Endometrium (tissue), 2 donors: ENCODE measurements around the gene CTTNBP2.
"Not testable (repeated sequence)": the region's sequence is repeated elsewhere in the genome, so short reads cannot be mapped to it uniquely, and the experiment has no call there.

Source experiments
- FAIRE-seq: peaks from 2 replicates; lab custom pipeline; 2012; peaks lifted over from hg19 to GRCh38; lab: Jason Lieb, UNC
- donor health status: control.
- donor health status: control.

Gene CTTNBP2

GRCh38 chr7:117731455-117731854 lies 141.8 kb downstream of the CTTNBP2 start:
- FAIRE-seq: no peak

DNA sequence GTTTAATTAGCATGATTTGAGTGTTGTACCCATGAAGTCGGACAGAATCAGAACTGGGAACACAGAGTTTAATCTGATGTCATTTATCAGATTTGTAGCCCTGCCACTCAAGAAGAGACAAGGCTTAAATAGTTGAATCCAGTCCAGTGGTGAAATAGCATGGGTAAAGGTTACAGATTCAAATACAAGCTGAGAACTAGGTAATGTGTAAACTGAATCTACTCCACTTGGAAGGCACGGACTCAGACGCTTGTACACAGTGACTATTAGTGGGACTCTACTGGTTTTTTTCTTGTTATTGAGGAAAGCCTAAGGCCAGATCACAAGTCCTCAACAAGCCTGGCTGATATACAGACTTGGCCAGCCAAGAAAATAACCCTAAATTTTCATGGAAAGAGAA lies 142.9 kb downstream of the CTTNBP2 start:
- no peak for FAIRE-seq

DNA sequence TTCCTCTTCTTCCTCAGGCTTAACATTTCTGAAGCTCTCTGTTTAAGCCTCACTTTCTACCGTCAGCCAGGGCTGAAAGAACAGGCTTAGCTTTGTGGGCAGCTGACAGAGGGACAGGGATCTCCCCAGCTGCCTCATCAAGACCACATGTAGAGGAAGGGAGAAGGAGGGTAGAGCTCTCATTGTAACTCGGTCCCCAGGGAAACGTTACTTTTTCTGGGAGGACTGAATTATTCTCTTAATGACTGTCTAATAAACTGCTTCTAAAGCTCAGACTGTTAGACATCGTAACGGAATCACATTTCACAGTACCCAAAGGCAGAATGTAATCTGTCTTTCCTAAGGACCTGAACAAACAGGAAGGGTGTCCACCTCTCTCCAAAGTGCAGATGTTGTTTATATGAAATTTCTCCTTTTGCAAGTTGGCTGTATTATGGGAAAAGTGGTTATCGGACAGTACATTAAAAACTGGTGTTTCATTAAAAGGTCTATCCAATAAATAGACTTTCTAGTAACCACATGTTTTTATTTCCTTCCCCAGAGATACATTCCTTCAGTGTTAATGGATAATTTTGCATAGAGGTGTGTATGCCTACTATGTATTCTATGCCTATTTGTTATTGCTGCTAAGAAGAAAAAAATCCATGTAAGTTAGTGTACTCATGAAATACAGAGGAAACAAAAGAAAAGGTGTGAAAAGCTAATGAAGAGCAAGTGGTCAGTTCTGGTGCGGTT lies 144.2 kb downstream of the CTTNBP2 start:
- no peak for FAIRE-seq

- FAIRE-seq: no peak
Observed at GRCh38 chr7:117724898-117725297, 148.3 kb downstream of the CTTNBP2 start.

- FAIRE-seq: no peak
Observed at GRCh38 chr7:117719377-117719776, 153.9 kb downstream of the CTTNBP2 start.

GRCh38 chr7:117718116-117718835 lies 155.0 kb downstream of the CTTNBP2 start:
- FAIRE-seq: no peak

DNA sequence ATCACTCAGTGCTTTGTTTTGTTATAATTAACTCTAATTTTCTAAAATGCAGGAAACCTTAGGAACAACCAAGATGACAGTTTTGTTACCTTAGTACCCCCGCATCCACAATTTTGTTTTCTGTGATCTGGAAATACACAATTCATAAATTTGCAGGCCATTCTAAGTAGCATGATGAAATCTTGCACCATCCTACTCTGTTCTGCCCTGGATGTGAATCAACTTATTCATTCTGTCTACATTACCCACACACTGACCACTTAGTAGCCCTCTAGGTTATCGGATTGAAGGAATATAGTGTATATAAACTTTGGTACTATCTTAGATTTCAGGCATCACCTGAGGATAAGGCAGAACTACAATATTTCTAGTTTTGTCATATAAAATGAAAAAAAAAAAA lies 155.9 kb downstream of the CTTNBP2 start:
- FAIRE-seq: no peak

DNA sequence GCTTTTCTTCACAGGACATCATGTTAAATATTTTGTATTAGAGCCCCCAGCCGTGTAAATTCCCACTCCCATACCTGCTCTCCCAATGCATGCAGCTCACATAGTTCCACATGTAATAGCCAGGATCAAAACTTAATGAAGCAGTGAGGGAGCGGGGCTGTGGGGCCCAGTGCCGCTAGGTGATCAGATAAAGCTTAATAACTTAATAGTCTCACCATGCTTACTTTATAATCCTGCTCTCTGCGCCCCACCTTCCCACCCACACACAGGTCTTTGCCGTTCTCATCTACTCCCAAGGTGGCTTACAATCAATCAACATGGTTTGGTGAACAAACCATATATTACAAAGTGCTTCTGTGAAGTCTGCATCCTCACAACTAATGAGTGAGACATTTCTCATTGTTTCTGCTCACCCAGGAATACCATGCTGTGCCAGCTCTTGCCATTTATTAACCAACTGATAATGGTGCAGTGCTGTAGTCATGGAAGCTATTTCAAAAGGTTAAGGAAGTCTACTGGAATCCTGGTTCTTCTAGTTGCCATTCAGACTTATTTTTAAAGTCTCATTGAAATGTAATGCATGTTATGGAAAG lies 156.4 kb downstream of the CTTNBP2 start:
- no peak for FAIRE-seq

- FAIRE-seq: no peak
Observed at GRCh38 chr7:117715784-117716445, 157.3 kb downstream of the CTTNBP2 start.

DNA sequence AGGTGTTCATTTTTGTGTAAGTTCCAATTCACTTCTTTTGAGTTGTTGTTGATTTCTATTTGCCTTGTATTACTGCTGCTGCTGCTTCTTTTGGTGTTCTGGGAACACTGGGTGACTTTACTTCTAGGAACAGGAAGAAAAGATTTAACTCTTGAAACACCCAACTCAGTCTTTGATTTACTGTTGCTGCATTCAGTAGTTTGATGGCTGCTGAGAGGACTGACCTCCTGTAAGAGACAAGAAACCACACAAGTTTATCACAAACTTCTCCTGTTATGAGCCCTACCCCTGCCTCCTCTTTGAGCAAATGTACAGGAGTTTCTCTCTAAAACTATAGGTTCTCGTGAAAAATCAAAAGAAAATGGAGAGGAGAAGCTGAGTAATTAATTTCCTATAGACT lies 161.7 kb downstream of the CTTNBP2 start:
- no peak for FAIRE-seq

DNA sequence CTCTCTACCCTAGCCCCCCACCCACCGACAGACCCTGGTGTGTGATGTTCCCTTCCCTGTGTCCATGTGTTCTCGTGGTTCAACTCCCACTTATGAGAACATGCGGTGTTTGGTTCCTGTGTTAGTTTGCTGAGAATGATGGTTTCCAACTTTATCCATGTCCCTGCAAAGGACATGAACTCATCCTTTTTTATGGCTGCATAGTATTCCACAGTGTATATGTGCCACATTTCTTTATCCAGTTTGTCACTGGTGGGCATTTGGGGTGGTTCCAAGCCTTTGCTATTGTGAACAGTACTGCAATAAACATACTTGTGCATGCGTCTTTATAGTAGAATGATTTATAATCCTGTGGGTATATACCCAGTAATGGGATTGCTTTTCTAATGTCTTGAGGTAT lies 165.1 kb downstream of the CTTNBP2 start:
- not testable (repeated sequence) for FAIRE-seq

DNA sequence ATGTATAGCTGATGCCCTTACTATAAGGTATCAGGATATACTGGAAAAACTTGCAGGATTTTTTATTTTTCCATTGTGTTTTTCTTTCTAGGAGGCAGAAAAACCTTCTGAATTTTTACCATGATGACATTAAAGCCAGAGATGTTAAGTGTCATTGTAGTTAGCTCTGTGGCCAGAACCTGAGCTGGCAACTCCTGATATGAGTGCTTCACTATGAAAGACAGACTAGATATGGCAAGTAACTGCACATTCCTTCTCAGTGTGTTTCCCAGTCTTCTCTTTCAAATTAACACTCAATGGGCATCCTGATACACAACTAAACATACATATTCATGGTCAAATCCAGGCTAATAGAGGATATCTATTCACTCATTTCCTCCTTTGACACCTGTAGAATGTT lies 166.2 kb downstream of the CTTNBP2 start:
- no peak for FAIRE-seq

GRCh38 chr7:117706210-117706609 lies 167.0 kb downstream of the CTTNBP2 start:
- no peak for FAIRE-seq

- FAIRE-seq: no peak
Observed at GRCh38 chr7:117705630-117706029, 167.6 kb downstream of the CTTNBP2 start.

GRCh38 chr7:117704063-117704462 lies 169.2 kb downstream of the CTTNBP2 start:
- no peak for FAIRE-seq

DNA sequence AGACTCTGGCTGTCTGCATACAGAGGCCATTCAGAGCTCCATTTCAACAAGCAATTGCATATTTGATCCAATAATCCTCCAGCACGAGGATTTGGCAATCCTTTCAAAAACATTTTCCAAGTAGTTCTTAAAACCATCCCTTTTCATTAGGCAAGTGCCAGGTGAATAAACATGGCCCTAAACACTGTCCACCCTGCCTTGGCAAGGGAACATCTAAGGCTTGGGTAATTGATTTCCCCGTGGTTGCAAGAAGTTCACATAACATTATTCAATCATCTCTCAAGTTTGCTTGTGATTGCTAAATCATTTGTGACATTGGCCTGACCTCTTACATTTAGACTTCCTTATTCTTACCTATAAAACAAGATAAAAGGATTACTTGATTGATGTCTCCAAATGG lies 175.2 kb downstream of the CTTNBP2 start:
- no peak for FAIRE-seq

GRCh38 chr7:117692338-117692737 lies 180.9 kb downstream of the CTTNBP2 start:
- no peak for FAIRE-seq

DNA sequence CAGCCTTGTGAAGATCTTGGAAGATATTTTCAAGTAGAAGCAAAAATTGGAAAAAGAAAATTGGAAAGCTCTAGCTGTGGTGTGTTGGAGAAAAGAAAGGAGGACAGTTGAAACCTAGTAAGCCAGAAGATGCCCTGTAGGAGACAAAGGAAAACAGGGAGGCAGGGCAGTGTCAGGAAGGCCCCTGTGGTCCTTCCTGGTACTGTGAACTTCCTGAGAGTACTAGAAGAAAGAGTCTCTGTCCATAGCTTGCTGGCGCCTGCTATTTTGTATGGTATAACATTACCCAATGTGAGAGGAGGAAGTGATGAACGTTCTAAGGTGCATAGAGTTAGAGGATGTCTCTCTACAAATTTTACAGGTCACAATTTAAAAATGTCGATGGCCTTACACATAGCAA lies 183.1 kb downstream of the CTTNBP2 start:
- FAIRE-seq: no peak

DNA sequence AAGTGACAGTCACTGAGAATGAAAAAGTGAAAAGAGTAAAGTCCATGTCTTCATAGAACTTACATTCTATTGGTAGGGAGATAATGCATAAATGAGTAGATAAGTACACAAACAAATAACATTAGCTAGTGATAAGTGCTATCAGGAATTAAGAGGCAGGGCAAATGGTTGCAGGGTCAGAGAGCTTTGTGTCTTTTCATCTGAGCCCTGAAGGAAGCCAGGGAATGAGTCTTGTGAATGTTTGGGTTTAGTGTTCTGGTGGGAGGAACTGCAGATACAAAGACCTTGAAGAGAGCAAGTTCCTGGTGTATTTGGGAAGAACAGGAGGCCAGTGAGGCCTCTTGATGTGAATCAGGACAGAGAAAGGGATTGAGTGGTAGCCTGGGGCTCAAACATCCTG lies 183.8 kb downstream of the CTTNBP2 start:
- FAIRE-seq: no peak

DNA sequence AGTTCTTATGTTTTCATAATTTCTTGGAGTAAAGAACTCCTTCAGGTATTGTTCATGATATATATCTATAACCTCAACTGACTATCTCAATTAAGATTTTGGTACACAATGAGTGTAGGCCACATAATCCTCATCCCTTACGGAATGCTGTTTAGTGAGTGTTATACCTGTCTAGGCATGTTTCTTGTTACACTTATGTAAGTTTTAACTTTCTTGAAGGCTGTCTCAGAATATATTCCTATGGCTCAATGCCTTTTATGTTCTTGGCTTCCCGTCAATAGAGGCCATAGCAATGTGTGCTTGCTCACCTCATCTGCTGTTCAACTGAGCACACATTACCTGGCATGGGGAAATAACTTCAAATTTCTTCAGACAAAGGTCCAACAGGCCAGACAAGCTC lies 185.1 kb downstream of the CTTNBP2 start:
- FAIRE-seq: no peak

- FAIRE-seq: no peak
Observed at GRCh38 chr7:117686311-117686935, 186.8 kb downstream of the CTTNBP2 start.

DNA sequence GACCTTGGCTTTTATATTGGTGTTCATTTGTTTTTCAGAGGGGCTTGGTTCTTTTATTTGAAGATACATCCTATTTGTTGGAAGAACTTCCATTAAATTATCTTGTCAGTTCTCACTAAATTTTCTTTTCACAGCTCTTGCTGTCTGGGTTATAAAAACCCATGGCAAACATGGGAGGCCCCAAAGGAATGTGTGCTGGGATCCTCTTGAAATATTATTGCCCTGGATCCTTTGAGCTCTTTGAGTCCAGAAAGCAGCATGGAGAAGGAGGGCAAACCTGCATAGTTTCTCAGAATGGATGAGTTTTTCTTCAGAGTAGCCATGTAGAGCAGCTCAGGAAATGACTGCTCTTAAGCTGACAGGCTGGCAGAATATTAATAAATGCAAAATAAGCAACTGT lies 187.4 kb downstream of the CTTNBP2 start:
- FAIRE-seq: no peak
